ELF-1 (cell line): ENCODE results near the gene SLC34A1.
"Not testable (repeated sequence)": the region's sequence is repeated elsewhere in the genome, so short reads cannot be mapped to it uniquely, and the experiment has no call there.

Source experiments
- DNase-seq: peaks from one replicate; pipeline ENCODE4 v3.0.0-alpha.2; 2016; ENCODE audit warnings: low read depth, low spot score

Gene SLC34A1

GRCh38 chr5:177384134-177384533 lies at the start of gene SLC34A1:
SLC34A1 (plus strand) TSS chr5:177384434; CDS start chr5:177385742, 1,308 bp downstream.
- no peak for DNase-seq

GRCh38 chr5:177334781-177335700 lies 49.2 kb upstream of the SLC34A1 start:
- no peak for DNase-seq

- DNase-seq: no peak
These were observed 48.6 kb upstream of the SLC34A1 start for GRCh38 chr5:177335701-177336065.

GRCh38 chr5:177336112-177336511 lies 48.1 kb upstream of the SLC34A1 start:
- DNase-seq: peak; percentile 35

GRCh38 chr5:177336603-177337494 lies 47.4 kb upstream of the SLC34A1 start:
- no peak for DNase-seq

- DNase-seq: no peak
These were observed 45.8 kb upstream of the SLC34A1 start for GRCh38 chr5:177338251-177339106.

- no peak for DNase-seq
These were observed 45.1 kb upstream of the SLC34A1 start for GRCh38 chr5:177339107-177339638.

GRCh38 chr5:177343000-177343399 lies 41.2 kb upstream of the SLC34A1 start:
- DNase-seq: not testable (repeated sequence)

- DNase-seq: no peak
These were observed 40.5 kb upstream of the SLC34A1 start for GRCh38 chr5:177343777-177344176.

- no peak for DNase-seq
These were observed 39.3 kb upstream of the SLC34A1 start for GRCh38 chr5:177344891-177345290.

- no peak for DNase-seq
These were observed 37.4 kb upstream of the SLC34A1 start for GRCh38 chr5:177346820-177347219.

GRCh38 chr5:177347699-177348098 lies 36.5 kb upstream of the SLC34A1 start:
- no peak for DNase-seq

GRCh38 chr5:177349362-177349647 lies 34.9 kb upstream of the SLC34A1 start:
- DNase-seq: no peak

GRCh38 chr5:177349762-177350161 lies 34.5 kb upstream of the SLC34A1 start:
- DNase-seq: no peak

GRCh38 chr5:177350776-177351391 lies 33.4 kb upstream of the SLC34A1 start:
- no peak for DNase-seq

GRCh38 chr5:177351392-177352329 lies 32.6 kb upstream of the SLC34A1 start, which contains the start of gene LMAN2:
LMAN2 (minus strand) TSS chr5:177351668; CDS start chr5:177351647, 21 bp downstream.
- peak; percentile 97 for DNase-seq

- DNase-seq: no peak
These were observed 31.1 kb upstream of the SLC34A1 start for GRCh38 chr5:177353093-177353492.

- DNase-seq: no peak
These were observed 30.0 kb upstream of the SLC34A1 start for GRCh38 chr5:177354256-177354655.

- no peak for DNase-seq
These were observed 29.5 kb upstream of the SLC34A1 start for GRCh38 chr5:177354711-177355110.
